ENCODE measurements around the gene MYO6. TPM values are rescaled to one million over a fixed set of nuclear protein-coding genes. Genes with fewer than 3 reads are reported as not detected.

Gene MYO6
- total and polyA plus RNA-seq, 2 of the 4 experiments (the other 2 are of a cell fraction), result 6.1 to 6.8 TPM

DNA sequence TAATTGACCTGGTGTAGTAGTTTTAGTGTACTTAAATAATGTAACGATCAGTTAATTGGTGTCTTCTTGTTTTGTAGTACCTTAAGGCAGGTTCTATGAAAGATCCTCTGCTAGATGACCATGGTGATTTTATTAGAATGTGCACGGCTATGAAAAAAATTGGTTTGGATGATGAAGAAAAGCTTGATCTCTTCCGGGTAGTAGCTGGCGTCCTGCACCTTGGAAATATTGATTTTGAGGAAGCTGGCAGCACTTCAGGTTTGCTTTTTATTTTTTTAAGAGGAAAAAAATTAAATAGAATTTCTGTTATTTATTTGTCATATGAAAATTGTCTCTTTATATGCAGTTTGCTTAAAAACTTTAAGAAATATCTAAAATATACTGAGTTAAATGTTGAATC is 99.2 kb downstream of the MYO6 start:
- Histone ChIP-seq H3K4me2 (ENCODE audit: low read depth, low read length) (no peak overlapping the region), H3K9me1 (ENCODE audit: insufficient read depth, low read length) (peaks cover 6% of the 10 kb centered on the region), H3K9me3 (ENCODE audit: control insufficient read depth, insufficient read depth, low read length) (no peaks in the 10 kb centered on the region), H2AFZ (replicated peaks; ENCODE audit: low read length, poor library complexity) (no peak overlapping the region), H4K5ac (ENCODE audit: low read depth, low read length) (no peak overlapping the region), H4K8ac (ENCODE audit: low read depth in 2 of 2, low read length in 2 of 2) (no peak overlapping the region), H3K36me3 (ENCODE audit: control insufficient read depth, insufficient read depth, low read length) (no peaks in the 10 kb centered on the region), H2BK20ac (ENCODE audit: low read depth, low read length) (no peak overlapping the region), H2AK9ac (replicated peaks; ENCODE audit: low read depth, low read length, poor library complexity) (no peak overlapping the region), H2AK5ac (ENCODE audit: low read depth, low read length) (no peak overlapping the region), H4K20me1 (ENCODE audit: insufficient read depth, low read length) (no peaks in the 10 kb centered on the region), H2BK120ac (ENCODE audit: low read depth, low read length) (no peak overlapping the region), H3K9ac (ENCODE audit: low read depth, low read length) (no peak overlapping the region), H2BK15ac (ENCODE audit: low read depth, low read length) (no peak overlapping the region), H3K79me1 (ENCODE audit: low read depth in 1 of 2, low read length in 2 of 2) (peaks cover 0 to 6% of the 10 kb centered on the region in 2 experiments; a peak in 2 of 4 replicates), H3K4me3 (ENCODE audit: insufficient read depth, low read depth, low read length) (no peak overlapping the region), H3K23ac (ENCODE audit: low read depth, low read length) (no peak overlapping the region), H3K18ac (ENCODE audit: low read depth, low read length) (no peak overlapping the region), H2BK5ac (ENCODE audit: low read depth, low read length, poor library complexity, severe bottlenecking) (no peak overlapping the region), H3K27ac (ENCODE audit: insufficient read depth, low read length) (no peak overlapping the region), H4K91ac (ENCODE audit: insufficient read depth, low read depth, low read length) (no peak overlapping the region), H3K14ac (replicated peaks; ENCODE audit: low read depth, low read length) (no peak overlapping the region), H3K27me3 (ENCODE audit: control insufficient read depth, insufficient read depth, low read length) (no peaks in the 10 kb centered on the region), H3K56ac (ENCODE audit: extremely low read depth, insufficient read depth, low read length) (no peak overlapping the region), H3K4ac (ENCODE audit: low read depth, low read length) (no peak overlapping the region), H3K4me1 (ENCODE audit: control insufficient read depth, insufficient read depth, low read length) (peaks cover 8% of the 10 kb centered on the region)
- in situ Hi-C loops (cut with MboI; ENCODE audit: low sequenced_read_pairs), result no loop called here
- ChIA-PET POLR2A (ENCODE audit: unreplicated experiment) (no interaction called here), CTCF (no interaction called here)
- DNase-seq (no peak), ATAC-seq (ENCODE audit: low read depth) (no peak)
- no TSS peak for BruUV-seq (replicated peaks)
- no peak for TF ChIP-seq RFX5 (IDR thresholded peaks at IDR 0.05; ENCODE audit: low read depth, low read length)
- TF ChIP-seq SMC3 (IDR thresholded peaks at IDR 0.05; ENCODE audit: low read depth, low read length), result no peak
- TF ChIP-seq MAZ (IDR thresholded peaks at IDR 0.05; ENCODE audit: borderline replicate concordance, low read depth, low read length), result no peak
- TF ChIP-seq RAD21 (IDR thresholded peaks at IDR 0.05; ENCODE audit: low read length), result no peak
- no peak for TF ChIP-seq BHLHE40 (IDR thresholded peaks at IDR 0.05; ENCODE audit: low read depth, low read length)
- TF ChIP-seq, protein P1, sequence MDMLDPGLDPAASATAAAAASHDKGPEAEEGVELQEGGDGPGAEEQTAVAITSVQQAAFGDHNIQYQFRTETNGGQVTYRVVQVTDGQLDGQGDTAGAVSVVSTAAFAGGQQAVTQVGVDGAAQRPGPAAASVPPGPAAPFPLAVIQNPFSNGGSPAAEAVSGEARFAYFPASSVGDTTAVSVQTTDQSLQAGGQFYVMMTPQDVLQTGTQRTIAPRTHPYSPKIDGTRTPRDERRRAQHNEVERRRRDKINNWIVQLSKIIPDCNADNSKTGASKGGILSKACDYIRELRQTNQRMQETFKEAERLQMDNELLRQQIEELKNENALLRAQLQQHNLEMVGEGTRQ (IDR thresholded peaks at IDR 0.05; ENCODE audit: low read depth, low read length), result no peak
- TF ChIP-seq RCOR1 (IDR thresholded peaks at IDR 0.05; ENCODE audit: insufficient replicate concordance, low read length), result no peak
- TF ChIP-seq FOS (IDR thresholded peaks at IDR 0.05; ENCODE audit: low read depth, low read length), result no peak
- no peak for TF ChIP-seq POLR2A (IDR thresholded peaks at IDR 0.05; ENCODE audit: low read depth, low read length)
- no peak for TF ChIP-seq CHD1 (IDR thresholded peaks at IDR 0.05; ENCODE audit: low read depth, low read length)
- no peak for TF ChIP-seq MXI1 (IDR thresholded peaks at IDR 0.05; ENCODE audit: borderline replicate concordance, low read depth, low read length)
- TF ChIP-seq, protein P2, sequence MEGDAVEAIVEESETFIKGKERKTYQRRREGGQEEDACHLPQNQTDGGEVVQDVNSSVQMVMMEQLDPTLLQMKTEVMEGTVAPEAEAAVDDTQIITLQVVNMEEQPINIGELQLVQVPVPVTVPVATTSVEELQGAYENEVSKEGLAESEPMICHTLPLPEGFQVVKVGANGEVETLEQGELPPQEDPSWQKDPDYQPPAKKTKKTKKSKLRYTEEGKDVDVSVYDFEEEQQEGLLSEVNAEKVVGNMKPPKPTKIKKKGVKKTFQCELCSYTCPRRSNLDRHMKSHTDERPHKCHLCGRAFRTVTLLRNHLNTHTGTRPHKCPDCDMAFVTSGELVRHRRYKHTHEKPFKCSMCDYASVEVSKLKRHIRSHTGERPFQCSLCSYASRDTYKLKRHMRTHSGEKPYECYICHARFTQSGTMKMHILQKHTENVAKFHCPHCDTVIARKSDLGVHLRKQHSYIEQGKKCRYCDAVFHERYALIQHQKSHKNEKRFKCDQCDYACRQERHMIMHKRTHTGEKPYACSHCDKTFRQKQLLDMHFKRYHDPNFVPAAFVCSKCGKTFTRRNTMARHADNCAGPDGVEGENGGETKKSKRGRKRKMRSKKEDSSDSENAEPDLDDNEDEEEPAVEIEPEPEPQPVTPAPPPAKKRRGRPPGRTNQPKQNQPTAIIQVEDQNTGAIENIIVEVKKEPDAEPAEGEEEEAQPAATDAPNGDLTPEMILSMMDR (conservative IDR thresholded peaks at IDR 0.05; ENCODE audit: low read depth, low read length), result no peak
- no peak for TF ChIP-seq CEBPB (IDR thresholded peaks at IDR 0.05; ENCODE audit: low read depth, low read length)
- no peak for TF ChIP-seq MAFK (IDR thresholded peaks at IDR 0.05; ENCODE audit: low read depth, low read length)
- TF ChIP-seq NFE2L2 (IDR thresholded peaks at IDR 0.05; ENCODE audit: low read depth, low read length), result no peak
- TF ChIP-seq, protein P3, sequence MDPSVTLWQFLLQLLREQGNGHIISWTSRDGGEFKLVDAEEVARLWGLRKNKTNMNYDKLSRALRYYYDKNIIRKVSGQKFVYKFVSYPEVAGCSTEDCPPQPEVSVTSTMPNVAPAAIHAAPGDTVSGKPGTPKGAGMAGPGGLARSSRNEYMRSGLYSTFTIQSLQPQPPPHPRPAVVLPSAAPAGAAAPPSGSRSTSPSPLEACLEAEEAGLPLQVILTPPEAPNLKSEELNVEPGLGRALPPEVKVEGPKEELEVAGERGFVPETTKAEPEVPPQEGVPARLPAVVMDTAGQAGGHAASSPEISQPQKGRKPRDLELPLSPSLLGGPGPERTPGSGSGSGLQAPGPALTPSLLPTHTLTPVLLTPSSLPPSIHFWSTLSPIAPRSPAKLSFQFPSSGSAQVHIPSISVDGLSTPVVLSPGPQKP (IDR thresholded peaks at IDR 0.05; ENCODE audit: borderline replicate concordance, low read depth, low read length), result no peak
- 90% methylated on average over 2 of the region's 4 CpGs; no CpG with 5 or more reads in 1 of the 2 experiments for WGBS, 2 experiments (ENCODE audit: extremely low coverage in 2 of 2, insufficient read length in 1 of 2)
- intact Hi-C loops (cut with micrococcal nuclease), result no loop called here
- dilution Hi-C loops (cut with HindIII; ENCODE audit: low sequenced_read_pairs, unreplicated experiment), result no loop called here

All from IMR-90 (cell line).